22Rv1 (cell line): ENCODE measurements around the gene CD1D.
"Not testable (repeated sequence)": the region's sequence is repeated elsewhere in the genome, so short reads cannot be mapped to it uniquely, and the experiment has no call there.

Experiments used
- H3K27ac ChIP-seq: fragments of 450-650 bp; 2 replicates; pipeline ENCODE4 v1.5.1; 2017
- CTCF ChIP-seq: fragments of 450-650 bp; IDR thresholded peaks from 2 replicates; pipeline ENCODE4 v1.5.1; 2017; ENCODE audit warnings: mild to moderate bottlenecking
- ZFX ChIP-seq: fragments of 450-650 bp; IDR thresholded peaks from 2 replicates; pipeline ENCODE4 v1.6.1; 2017; ENCODE audit warnings: antibody characterized with exemption, borderline replicate concordance

Gene CD1D

GRCh38 chr1:158154501-158154900 lies 26.2 kb upstream of the CD1D start:
- no peak for TF ChIP-seq ZFX
- TF ChIP-seq CTCF, result no peak
- H3K27ac ChIP-seq, result no peak overlapping the region

GRCh38 chr1:158155673-158156072 lies 25.0 kb upstream of the CD1D start:
- H3K27ac ChIP-seq, result no peak overlapping the region
- TF ChIP-seq CTCF (no peak), ZFX (no peak)

- TF ChIP-seq CTCF, result no peak
Observed at GRCh38 chr1:158159597-158159996, 21.1 kb upstream of the CD1D start.

GRCh38 chr1:158161446-158161845 lies 19.2 kb upstream of the CD1D start:
- H3K27ac ChIP-seq, result no peak overlapping the region
- TF ChIP-seq ZFX (no peak), CTCF (no peak)

More at GRCh38 chr1:158159597-158159996, 21.1 kb upstream of the CD1D start:
- H3K27ac ChIP-seq, result no peak overlapping the region

GRCh38 chr1:158163000-158163947 lies 17.4 kb upstream of the CD1D start:
- no peak overlapping the region for H3K27ac ChIP-seq
- TF ChIP-seq ZFX (no peak), CTCF (no peak)

- no peak for TF ChIP-seq ZFX
- no peak for TF ChIP-seq CTCF
- H3K27ac ChIP-seq, result no peak overlapping the region
Observed at GRCh38 chr1:158169105-158169504, 11.6 kb upstream of the CD1D start.

- H3K27ac ChIP-seq, result not testable (repeated sequence)
Observed at GRCh38 chr1:158175915-158176314, 4.8 kb upstream of the CD1D start.

GRCh38 chr1:158176399-158176798 lies 4.3 kb upstream of the CD1D start:
- TF ChIP-seq CTCF, result no peak
- no peak for TF ChIP-seq ZFX
- H3K27ac ChIP-seq, result no peak overlapping the region

- H3K27ac ChIP-seq, result not testable (repeated sequence)
Observed at GRCh38 chr1:158176849-158177699, 3.6 kb upstream of the CD1D start.
